Renal pelvis (tissue), 12 donors: ENCODE data around the gene OTOL1. TPM values are rescaled to one million over a fixed set of nuclear protein-coding genes. Genes with fewer than 3 reads are reported as not detected.
"Not testable (repeated sequence)": the region's sequence is repeated elsewhere in the genome, so short reads cannot be mapped to it uniquely, and the experiment has no call there.

Source experiments
- DNase-seq: peaks from one replicate; pipeline ENCODE4 v3.0.0-alpha.2; 2013
- long read RNA-seq, 16 experiments: transcript quantifications; one replicate each; lab custom pipeline, GENCODE V29; 2026
- polyA plus RNA-seq, 3 donors: library from polyadenylated mRNA; unstranded; fragments of 120-200 nt; gene quantifications; one replicate each; pipeline ENCODE4 v1.2.1, GENCODE V29; 2013; ENCODE audit not compliant: insufficient read length in 3 of 3

Gene OTOL1
- not detected for polyA plus RNA-seq
- long read RNA-seq, donor 1, result 0 reads
- long read RNA-seq, donor 2, result 0 reads
- long read RNA-seq, donor 3, result 0 reads
- long read RNA-seq, donor 4, result 0 reads
- long read RNA-seq, donor 5, result 0 reads
- long read RNA-seq, donor 6, result 0 reads
- long read RNA-seq, donor 7, result 0 reads
- long read RNA-seq, donor 8, result 0 reads
- long read RNA-seq, donor 9, result 0 reads
- long read RNA-seq, donor 10, result 0 reads
- long read RNA-seq, donor 11, result 0 reads
- long read RNA-seq, donor 12, result 0 reads
- long read RNA-seq, donor 13, result 0 reads
- long read RNA-seq, donor 14, result 0 reads
- long read RNA-seq, donor 15, result 0 reads
- long read RNA-seq, donor 16, result 0 reads

- no peak for DNase-seq
Measured at GRCh38 chr3:161496508-161496907, at the start of gene OTOL1. Gene OTOL1, plus strand, starts transcription at chr3:161496808. Its CDS starts 0 bp downstream, at chr3:161496808.

- no peak for DNase-seq
Measured at GRCh38 chr3:161449785-161450184, 46.8 kb upstream of the OTOL1 start.

- DNase-seq, result no peak
Measured at GRCh38 chr3:161452179-161452578, 44.4 kb upstream of the OTOL1 start.

- DNase-seq, result no peak
Measured at GRCh38 chr3:161454615-161455014, 42.0 kb upstream of the OTOL1 start.

- no peak for DNase-seq
Measured at GRCh38 chr3:161455962-161456361, 40.6 kb upstream of the OTOL1 start.

- no peak for DNase-seq
Measured at GRCh38 chr3:161462138-161462537, 34.5 kb upstream of the OTOL1 start.

- no peak for DNase-seq
Measured at GRCh38 chr3:161471211-161471610, 25.4 kb upstream of the OTOL1 start.

- no peak for DNase-seq
Measured at GRCh38 chr3:161474139-161474538, 22.5 kb upstream of the OTOL1 start.

- DNase-seq, result no peak
Measured at GRCh38 chr3:161474741-161475140, 21.9 kb upstream of the OTOL1 start.

- no peak for DNase-seq
Measured at GRCh38 chr3:161475206-161475605, 21.4 kb upstream of the OTOL1 start.

- DNase-seq, result peak; percentile 4
Measured at GRCh38 chr3:161475905-161476304, 20.7 kb upstream of the OTOL1 start.

GRCh38 chr3:161484226-161484625, 12.4 kb upstream of the OTOL1 start:
- no peak for DNase-seq

GRCh38 chr3:161488284-161488683, 8.3 kb upstream of the OTOL1 start:
- DNase-seq, result not testable (repeated sequence)

GRCh38 chr3:161489395-161489794, 7.2 kb upstream of the OTOL1 start:
- DNase-seq, result no peak

- not testable (repeated sequence) for DNase-seq
Measured at GRCh38 chr3:161490845-161491244, 5.8 kb upstream of the OTOL1 start.

- no peak for DNase-seq
Measured at GRCh38 chr3:161498259-161498921, 1.8 kb downstream of the OTOL1 start.

- peak; percentile 49 for DNase-seq
Measured at GRCh38 chr3:161500068-161500796, 3.6 kb downstream of the OTOL1 start.

- DNase-seq, result no peak
Measured at GRCh38 chr3:161503271-161503670, 6.7 kb downstream of the OTOL1 start.

- no peak for DNase-seq
Measured at GRCh38 chr3:161508852-161509477, 12.4 kb downstream of the OTOL1 start.

GRCh38 chr3:161510510-161511260, 14.1 kb downstream of the OTOL1 start:
- DNase-seq, result no peak

GRCh38 chr3:161523916-161524315, 27.3 kb downstream of the OTOL1 start:
- DNase-seq, result no peak

- no peak for DNase-seq
Measured at GRCh38 chr3:161531930-161532329, 35.3 kb downstream of the OTOL1 start.
